ENCODE measurements around the gene GON4L.

DNA sequence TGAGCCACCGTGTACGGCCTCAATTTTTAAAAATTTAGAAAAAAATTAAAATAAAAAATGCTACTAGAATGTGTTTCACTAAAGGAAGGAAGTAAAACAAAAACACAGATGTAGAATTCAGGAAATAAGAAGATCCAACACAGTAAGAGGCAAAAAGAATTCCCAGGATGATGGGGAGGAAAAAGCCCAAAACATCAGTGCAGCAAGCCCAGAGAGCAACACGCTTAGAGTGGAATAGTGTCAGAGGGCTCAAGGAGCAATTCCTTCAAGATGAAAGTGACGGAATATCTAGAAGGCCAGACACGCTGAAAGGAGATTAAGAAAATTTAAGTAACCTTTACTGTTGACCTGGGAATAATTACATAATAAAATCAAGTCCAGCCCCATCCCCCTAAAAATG lies 87.8 kb downstream of the GON4L start:
- TF ChIP-seq, protein P1, sequence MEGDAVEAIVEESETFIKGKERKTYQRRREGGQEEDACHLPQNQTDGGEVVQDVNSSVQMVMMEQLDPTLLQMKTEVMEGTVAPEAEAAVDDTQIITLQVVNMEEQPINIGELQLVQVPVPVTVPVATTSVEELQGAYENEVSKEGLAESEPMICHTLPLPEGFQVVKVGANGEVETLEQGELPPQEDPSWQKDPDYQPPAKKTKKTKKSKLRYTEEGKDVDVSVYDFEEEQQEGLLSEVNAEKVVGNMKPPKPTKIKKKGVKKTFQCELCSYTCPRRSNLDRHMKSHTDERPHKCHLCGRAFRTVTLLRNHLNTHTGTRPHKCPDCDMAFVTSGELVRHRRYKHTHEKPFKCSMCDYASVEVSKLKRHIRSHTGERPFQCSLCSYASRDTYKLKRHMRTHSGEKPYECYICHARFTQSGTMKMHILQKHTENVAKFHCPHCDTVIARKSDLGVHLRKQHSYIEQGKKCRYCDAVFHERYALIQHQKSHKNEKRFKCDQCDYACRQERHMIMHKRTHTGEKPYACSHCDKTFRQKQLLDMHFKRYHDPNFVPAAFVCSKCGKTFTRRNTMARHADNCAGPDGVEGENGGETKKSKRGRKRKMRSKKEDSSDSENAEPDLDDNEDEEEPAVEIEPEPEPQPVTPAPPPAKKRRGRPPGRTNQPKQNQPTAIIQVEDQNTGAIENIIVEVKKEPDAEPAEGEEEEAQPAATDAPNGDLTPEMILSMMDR (IDR thresholded peaks at IDR 0.05), result no peak
- no peak for TF ChIP-seq POLR2A (IDR thresholded peaks at IDR 0.05)
